ENCODE results near the gene MAP3K3.

MAP3K3 gene

DNA sequence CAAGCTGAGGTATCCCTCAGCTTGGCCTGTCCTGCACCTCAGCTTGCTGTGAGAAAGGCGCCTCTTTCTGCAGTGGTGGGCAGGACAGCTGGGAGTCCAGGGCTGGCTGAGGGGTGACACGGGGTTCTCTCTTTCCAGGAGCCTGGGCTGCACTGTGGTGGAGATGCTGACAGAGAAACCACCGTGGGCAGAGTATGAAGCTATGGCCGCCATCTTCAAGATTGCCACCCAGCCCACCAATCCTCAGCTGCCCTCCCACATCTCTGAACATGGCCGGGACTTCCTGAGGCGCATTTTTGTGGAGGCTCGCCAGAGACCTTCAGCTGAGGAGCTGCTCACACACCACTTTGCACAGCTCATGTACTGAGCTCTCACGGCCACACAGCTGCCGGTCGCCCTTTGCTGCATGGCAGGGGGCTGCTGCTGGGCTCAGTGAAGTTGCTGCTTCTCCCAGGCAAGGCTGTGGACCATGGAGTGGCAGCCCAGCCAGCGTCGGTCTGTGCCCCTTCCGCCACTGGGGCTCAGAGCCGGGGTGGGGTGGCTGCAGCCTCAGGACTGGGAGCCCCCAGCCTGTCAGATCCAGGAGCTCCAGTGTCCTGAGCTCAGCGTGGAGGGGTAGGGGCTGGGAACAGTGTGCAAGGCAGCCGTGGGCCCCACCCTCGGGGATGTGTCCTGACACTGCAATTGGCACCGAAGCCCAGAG lies 71.3 kb downstream of the MAP3K3 start:
- no peak for DNase-seq (ENCODE audit: low spot score)

- DNase-seq (ENCODE audit: low spot score), result no peak
Observed at GRCh38 chr17:63694229-63694949, 72.2 kb downstream of the MAP3K3 start.

DNA sequence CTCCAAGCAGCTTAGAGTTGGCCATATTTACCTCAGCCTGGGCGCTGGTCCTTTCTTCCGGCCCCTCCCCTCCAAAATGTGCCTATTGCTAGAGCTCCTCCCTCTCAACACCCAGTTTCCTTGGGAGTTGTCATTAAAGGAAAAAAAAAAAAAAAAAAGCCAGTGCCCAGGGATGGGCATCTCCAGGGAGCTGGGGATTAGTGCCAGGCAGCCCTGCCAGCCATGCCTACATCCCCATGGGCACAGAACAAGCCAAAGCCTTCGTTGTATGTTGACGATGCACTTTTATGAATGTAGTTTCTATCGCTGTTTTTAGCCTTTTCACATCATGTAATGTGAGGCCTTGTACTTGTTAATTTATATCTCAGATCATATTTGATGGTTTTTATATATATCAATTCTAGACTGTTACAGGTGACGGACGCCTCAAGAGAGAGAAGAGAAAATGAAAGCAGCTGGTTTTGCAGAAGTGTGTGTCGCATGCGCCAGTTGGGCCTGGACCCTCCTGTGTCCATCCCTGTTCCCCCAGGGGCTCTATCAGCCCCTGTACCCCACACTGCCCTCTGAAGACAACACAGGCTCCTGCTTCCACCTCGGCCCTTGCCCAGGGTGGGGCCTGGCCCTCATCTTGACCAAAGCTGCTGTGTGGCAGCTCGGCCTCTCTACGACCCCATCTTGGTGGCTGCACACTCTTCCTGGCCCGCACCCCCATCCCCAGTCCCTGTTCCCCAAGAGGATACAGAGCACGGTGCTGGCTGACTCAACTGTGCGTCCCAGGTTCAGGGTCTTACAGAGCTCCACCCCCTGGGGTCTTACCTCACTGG lies 72.9 kb downstream of the MAP3K3 start:
- DNase-seq (ENCODE audit: low spot score), result no peak

GRCh38 chr17:63695889-63696288 lies 73.7 kb downstream of the MAP3K3 start:
- DNase-seq (ENCODE audit: low spot score), result no peak

DNA sequence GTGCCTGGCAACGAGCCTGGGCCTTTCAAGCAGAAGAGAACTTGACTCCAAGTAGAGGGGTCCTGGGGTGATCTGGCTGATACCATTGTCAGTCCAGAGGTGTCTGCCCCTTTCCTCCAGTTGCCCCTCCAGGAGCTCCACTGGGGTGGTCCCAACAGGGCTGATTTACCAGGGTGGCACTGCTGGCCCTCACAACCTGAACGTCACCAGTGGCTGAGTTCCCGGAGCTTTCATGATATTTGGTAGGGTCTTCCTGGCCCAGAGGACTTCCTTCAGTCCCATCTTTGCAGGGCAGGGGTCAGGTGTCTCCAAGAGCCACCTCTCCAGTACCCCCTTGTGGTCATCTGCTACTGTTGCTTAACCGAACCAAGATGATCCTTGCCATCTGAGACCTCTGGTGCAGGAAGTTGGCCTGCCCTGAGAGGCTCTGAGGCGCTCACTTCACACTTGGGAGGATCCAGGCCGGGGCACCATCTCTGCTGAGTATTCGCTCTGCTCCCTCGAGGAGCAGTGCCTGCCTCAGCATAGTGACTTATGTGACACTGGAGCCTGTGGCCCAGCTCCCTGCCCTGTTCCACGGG lies 74.3 kb downstream of the MAP3K3 start:
- peak; percentile 54 for DNase-seq (ENCODE audit: low spot score)

GRCh38 chr17:63697341-63698286 lies 75.4 kb downstream of the MAP3K3 start:
- peak; percentile 85 for DNase-seq (ENCODE audit: low spot score)

DNA sequence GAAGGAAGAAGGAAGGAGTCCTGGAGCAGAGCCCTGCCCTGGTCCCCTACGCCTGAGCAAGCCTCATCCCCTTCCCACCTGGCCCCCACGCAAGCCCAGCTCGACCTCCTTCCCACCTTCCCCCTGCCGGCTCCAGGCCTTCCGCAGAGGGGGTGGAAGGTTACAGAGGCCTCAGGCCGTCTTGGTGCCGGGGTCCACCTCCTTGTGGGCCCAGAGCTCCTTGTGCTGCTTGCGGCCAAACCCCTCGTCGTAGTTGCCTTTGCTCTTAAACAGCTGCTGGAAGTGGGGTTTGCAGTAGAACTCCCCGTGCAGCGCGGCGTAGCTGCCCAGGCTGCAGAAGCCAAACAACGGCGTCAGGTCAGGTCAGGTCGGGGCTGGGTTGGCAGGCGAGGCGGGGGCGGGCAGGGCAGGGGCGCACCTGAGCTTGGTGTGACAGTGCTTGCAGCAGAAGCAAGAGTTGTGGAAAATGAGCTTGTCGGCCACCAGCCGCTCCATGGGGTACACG lies 76.2 kb downstream of the MAP3K3 start:
- DNase-seq (ENCODE audit: low spot score), result no peak

- peak; percentile 84 for DNase-seq (ENCODE audit: low spot score)
Observed at GRCh38 chr17:63698886-63699637, 76.8 kb downstream of the MAP3K3 start.

DNA sequence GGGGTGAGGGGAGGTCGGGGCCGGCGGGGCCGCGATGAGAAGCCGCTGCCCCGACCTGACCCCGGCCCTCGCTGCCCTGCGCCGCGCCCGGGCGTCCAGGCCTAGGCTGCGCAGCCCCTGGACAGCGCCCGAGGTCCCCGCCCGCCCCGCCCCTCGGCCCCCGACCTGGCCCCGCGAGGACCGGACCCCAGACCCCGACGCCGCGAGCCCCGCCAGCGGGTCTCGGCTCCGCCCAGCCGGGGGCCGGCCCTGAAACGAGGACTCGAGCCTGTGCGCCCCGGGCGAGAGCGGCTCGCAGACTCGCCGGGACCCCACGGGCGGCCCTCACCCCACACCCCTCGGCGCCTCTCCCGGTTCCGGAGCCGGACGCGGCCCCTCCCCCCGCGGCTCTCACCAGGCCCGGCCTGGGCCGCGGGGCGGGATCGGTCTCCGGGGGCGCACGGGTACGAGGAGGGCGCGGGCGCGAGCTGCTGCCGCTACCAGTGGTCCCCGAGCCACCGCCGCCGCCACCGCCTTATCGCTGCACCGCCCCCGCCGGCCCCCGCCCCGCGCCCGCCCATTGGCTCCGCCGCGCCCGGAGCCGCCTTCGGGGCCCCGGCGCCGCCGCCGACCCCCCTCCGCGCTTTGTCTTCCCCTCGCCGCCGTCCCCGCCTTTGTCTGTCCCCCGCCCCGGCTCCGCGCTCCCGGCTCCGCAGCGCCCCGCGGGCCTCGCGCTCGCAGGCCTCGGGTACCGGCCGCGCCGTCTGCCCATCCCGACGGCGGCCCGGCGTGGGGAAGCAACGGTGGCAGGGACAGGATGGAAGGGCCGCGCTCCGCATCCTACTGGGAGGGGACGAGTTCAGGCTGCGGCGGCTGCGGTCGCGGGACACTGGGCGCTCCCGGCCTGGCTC lies 77.7 kb downstream of the MAP3K3 start, which contains the start of gene LIMD2:
Gene LIMD2 (minus strand): TSS at position 488 of the 890 bp plus-strand sequence. CDS start 827 bp downstream, outside the sequence.
- DNase-seq (ENCODE audit: low spot score), result peak; percentile 73

DNA sequence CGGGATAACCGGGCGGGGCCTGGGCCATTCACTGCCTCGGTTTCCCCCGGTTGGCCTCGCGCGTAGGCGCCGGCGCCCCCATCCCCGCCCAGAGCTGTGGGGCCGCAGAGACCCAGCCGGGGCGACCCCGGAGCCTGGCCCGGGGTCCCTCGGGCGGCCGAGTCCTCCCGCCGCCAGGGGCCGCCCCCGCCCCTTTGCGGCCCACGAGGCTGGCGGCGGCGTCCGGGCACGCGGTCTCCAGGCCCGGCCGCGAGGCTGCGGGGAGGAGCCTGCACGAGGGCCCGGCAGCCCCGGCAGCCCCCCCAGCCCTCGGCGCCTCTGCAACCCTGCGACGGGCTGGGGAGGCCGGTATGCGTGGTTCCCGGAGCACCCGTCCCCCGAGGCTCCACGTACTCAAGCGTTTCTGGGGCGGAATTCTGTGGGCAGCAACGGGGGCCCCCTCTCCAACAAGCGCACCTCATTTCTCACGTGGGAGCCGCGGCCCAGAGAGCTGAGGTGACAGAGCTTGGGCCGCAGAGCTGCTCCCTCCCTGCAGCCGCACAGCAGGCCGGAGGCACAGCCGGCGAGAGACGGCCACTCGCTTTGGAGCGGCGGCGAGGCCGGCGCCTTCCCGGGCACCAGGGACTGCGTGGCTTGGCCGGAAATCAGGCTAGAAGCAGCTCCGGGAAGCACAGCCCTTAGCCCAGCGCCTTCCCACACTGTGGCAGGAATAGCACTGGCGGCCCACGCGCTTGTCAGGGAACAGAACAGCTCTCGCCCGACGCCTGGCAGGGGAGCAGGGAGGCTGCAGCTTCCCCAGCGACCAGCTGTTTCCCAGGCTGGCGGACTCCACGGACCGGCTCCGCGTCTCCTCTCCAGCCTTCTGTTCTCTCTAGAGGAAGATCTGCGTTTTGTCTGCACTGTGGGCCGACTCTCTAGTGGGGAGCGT lies 78.6 kb downstream of the MAP3K3 start:
- DNase-seq (ENCODE audit: low spot score), result peak; percentile 48

DNA sequence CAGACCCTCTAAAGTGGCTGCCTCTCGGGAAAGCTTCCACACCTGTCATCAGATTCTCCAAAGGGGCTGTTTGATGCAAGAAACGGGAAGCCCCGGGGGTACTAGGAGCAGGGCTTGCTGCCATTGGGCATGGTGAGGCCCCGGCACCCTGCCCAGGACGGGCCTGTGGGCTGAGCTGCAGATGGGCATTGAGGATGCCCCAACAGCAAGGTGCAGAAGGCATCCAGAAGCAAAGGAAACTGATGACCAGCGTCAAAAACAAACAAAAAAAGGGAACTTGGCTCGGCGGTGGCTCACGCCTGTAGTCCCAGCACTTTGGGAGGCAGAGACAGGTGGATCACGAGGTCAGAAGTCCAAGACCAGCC lies 79.2 kb downstream of the MAP3K3 start:
- no peak for DNase-seq (ENCODE audit: low spot score)

- peak; percentile 84 for DNase-seq (ENCODE audit: low spot score)
Observed at GRCh38 chr17:63701868-63702720, 79.9 kb downstream of the MAP3K3 start.

DNA sequence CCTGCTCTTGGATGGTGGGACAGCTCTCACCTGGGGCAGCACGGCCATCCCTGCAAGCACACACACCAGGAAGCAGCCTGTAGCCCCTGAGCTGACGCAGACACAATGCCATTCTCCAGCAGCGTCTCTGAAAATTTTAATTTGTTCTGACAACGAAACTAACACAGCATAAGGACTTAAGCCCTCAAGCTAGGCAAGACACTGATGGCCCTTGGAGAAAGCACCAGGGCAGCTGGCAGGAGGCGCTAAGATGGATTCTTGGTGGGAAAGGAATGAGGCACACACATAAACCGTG lies 80.5 kb downstream of the MAP3K3 start:
- DNase-seq (ENCODE audit: low spot score), result no peak

- DNase-seq (ENCODE audit: low spot score), result no peak
Observed at GRCh38 chr17:63703029-63703428, 80.8 kb downstream of the MAP3K3 start.

GRCh38 chr17:63703556-63704258 lies 81.5 kb downstream of the MAP3K3 start:
- DNase-seq (ENCODE audit: low spot score), result no peak

DNA sequence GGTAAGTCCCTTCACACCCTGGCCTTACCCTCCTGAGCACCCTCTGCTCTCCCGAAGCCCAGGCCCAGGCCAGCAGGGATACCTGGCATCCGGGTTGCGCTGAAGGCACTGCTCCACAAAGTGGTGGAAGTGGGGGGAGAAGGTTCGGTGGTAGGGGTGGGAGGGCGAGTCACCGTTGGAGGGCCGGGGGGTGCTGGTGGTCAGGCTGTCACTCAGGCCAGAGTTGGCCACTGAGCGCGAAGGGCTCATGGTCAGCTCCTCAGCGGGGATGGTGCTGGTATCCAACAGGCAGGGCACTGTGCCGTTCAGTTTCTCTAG lies 82.0 kb downstream of the MAP3K3 start:
- DNase-seq (ENCODE audit: low spot score), result no peak

DNA sequence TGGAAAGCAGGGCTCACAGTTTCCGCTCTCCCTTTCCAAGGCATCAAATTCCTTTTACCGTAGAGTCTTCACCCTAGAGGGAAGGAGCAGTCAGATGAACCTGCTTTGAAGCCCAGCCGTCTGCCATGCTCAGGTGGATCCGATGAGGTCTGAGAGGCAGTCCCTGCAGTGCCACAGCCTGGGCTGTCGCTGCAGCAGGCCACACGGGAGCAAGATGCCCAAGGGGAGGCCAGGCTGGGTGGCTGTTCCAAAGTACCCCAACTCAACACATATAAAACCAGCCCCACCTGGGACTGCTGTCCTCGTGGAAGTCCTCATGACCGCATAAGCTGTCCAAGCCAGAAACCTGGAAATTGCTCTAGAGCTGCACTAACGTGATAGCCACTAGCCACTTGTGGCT lies 82.6 kb downstream of the MAP3K3 start:
- no peak for DNase-seq (ENCODE audit: low spot score)
